PFSK-1 (cell line): ENCODE measurements around the gene MAGI2.

Experiments used
- FOXP2 ChIP-seq: optimal IDR thresholded peaks from 2 replicates; pipeline ENCODE3; 2011; ENCODE audit warnings: borderline replicate concordance, control low read depth, inconsistent platforms; ENCODE audit not compliant: insufficient read depth; ENCODE audit errors: extremely low read length, extremely low read depth
- POLR2AphosphoS5 ChIP-seq: IDR thresholded peaks from 2 replicates; pipeline ENCODE4 v1.6.1; 2012; ENCODE audit warnings: low read depth, mild to moderate bottlenecking, control low read depth, low read length, moderate library complexity
- REST ChIP-seq, 2 experiments: IDR thresholded peaks; 2 replicates each; pipeline versions ENCODE4 v1.6.1 to v1.8.0; 2011 to 2012; ENCODE audit warnings: low read depth in 2 of 2, low read length in 2 of 2, control low read depth in 1 of 2, inconsistent platforms in 1 of 2, mild to moderate bottlenecking in 1 of 2, moderate library complexity in 1 of 2; ENCODE audit not compliant: insufficient read depth in 1 of 2
- SIN3A ChIP-seq: IDR thresholded peaks from 2 replicates; pipeline ENCODE4 v1.6.1; 2012; ENCODE audit warnings: mild to moderate bottlenecking, low read length, moderate library complexity, borderline replicate concordance; ENCODE audit not compliant: insufficient read depth
- TAF1 ChIP-seq: IDR thresholded peaks from 2 replicates; pipeline ENCODE4 v1.6.1; 2012; ENCODE audit warnings: low read length, control low read depth, borderline replicate concordance; ENCODE audit not compliant: insufficient read depth

MAGI2 gene

GRCh38 chr7:78734626-78735025 lies 718.8 kb downstream of the MAGI2 start:
- no peak for TF ChIP-seq REST (IDR thresholded peaks at IDR 0.05; ENCODE audit: insufficient read depth in 1 of 2, low read depth in 2 of 2, low read length in 2 of 2)
- no peak for TF ChIP-seq TAF1
- TF ChIP-seq POLR2AphosphoS5, result no peak
- no peak for TF ChIP-seq FOXP2
- TF ChIP-seq SIN3A, result no peak

- no peak for TF ChIP-seq REST (IDR thresholded peaks at IDR 0.05; ENCODE audit: insufficient read depth in 1 of 2, low read depth in 2 of 2, low read length in 2 of 2)
- no peak for TF ChIP-seq POLR2AphosphoS5
- no peak for TF ChIP-seq TAF1
Measured at GRCh38 chr7:78720066-78720465, 733.4 kb downstream of the MAGI2 start.

- TF ChIP-seq TAF1 (no peak), POLR2AphosphoS5 (no peak), FOXP2 (no peak), REST (IDR thresholded peaks at IDR 0.05; ENCODE audit: insufficient read depth in 1 of 2, low read depth in 2 of 2, low read length in 2 of 2) (no peak), SIN3A (no peak)
Measured at GRCh38 chr7:78718212-78718611, 735.3 kb downstream of the MAGI2 start.

GRCh38 chr7:78716876-78717275 lies 736.6 kb downstream of the MAGI2 start:
- no peak for TF ChIP-seq FOXP2

- no peak for TF ChIP-seq POLR2AphosphoS5
- TF ChIP-seq FOXP2, result no peak
- no peak for TF ChIP-seq TAF1
- no peak for TF ChIP-seq REST (IDR thresholded peaks at IDR 0.05; ENCODE audit: insufficient read depth in 1 of 2, low read depth in 2 of 2, low read length in 2 of 2)
- no peak for TF ChIP-seq SIN3A
Measured at GRCh38 chr7:78714356-78714755, 739.1 kb downstream of the MAGI2 start.

- TF ChIP-seq REST (IDR thresholded peaks at IDR 0.05; ENCODE audit: insufficient read depth in 1 of 2, low read depth in 2 of 2, low read length in 2 of 2) (no peak), POLR2AphosphoS5 (no peak), TAF1 (no peak), FOXP2 (no peak), SIN3A (no peak)
Measured at GRCh38 chr7:78712111-78712510, 741.4 kb downstream of the MAGI2 start.
